IPS-20b (cell line): ENCODE measurements around the gene ACAP3.
"Not testable (repeated sequence)": the region's sequence is repeated elsewhere in the genome, so short reads cannot be mapped to it uniquely, and the experiment has no call there.

ENCODE experiments used
- H3K27ac ChIP-seq: one replicate; pipeline ENCODE4 v1.5.1; 2013; ENCODE audit warnings: low read length
- H3K27me3 ChIP-seq: 2 replicates; pipeline ENCODE4 v1.6.1; 2013; ENCODE audit warnings: mild to moderate bottlenecking, low read length, inconsistent platforms; ENCODE audit not compliant: insufficient read depth
- H3K36me3 ChIP-seq: 2 replicates; pipeline ENCODE4 v1.6.1; 2013; ENCODE audit warnings: low read depth, mild to moderate bottlenecking, inconsistent platforms, low read length, moderate library complexity; ENCODE audit not compliant: insufficient read depth
- H3K4me1 ChIP-seq: 2 replicates; pipeline ENCODE4 v1.6.1; 2013; ENCODE audit warnings: mild to moderate bottlenecking, control low read depth, inconsistent platforms, low read length, moderate library complexity; ENCODE audit not compliant: insufficient read depth
- H3K4me3 ChIP-seq: 2 replicates; pipeline ENCODE4 v1.5.1; 2013; ENCODE audit warnings: mild to moderate bottlenecking, low read length, inconsistent platforms
- H3K9ac ChIP-seq: 2 replicates; pipeline ENCODE4 v1.6.1; 2013; ENCODE audit warnings: low read depth, mild to moderate bottlenecking, inconsistent platforms, low read length, moderate library complexity
- H3K9me3 ChIP-seq: 2 replicates; pipeline ENCODE4 v1.6.1; 2013; ENCODE audit warnings: mild to moderate bottlenecking, low read depth, low read length, inconsistent platforms; ENCODE audit not compliant: insufficient read depth

ACAP3 gene

GRCh38 chr1:1317420-1317819 lies 9.7 kb upstream of the ACAP3 start:
- no peak overlapping the region for H3K4me3 ChIP-seq
- H3K27me3 ChIP-seq: no peaks in the 10 kb centered on the region
- H3K36me3 ChIP-seq: peaks cover 59% of the 10 kb centered on the region
- no peaks in the 10 kb centered on the region for H3K9me3 ChIP-seq
- no peak overlapping the region for H3K9ac ChIP-seq
- no peak overlapping the region for H3K27ac ChIP-seq
- H3K4me1 ChIP-seq: peaks cover 7% of the 10 kb centered on the region

GRCh38 chr1:1316199-1316598 lies 8.5 kb upstream of the ACAP3 start:
- peaks cover 66% of the 10 kb centered on the region for H3K36me3 ChIP-seq
- H3K4me1 ChIP-seq, H3K27ac ChIP-seq, H3K4me3 ChIP-seq, H3K9me3 ChIP-seq, H3K9ac ChIP-seq, H3K27me3 ChIP-seq: not testable (repeated sequence)

GRCh38 chr1:1315435-1315954 lies 7.8 kb upstream of the ACAP3 start:
- Histone ChIP-seq H3K4me3 (peak overlapping the region; percentile 38; the same call in 1 of the 2 replicates), H3K9me3 (no peaks in the 10 kb centered on the region), H3K9ac (peak overlapping the region; percentile 79; the same call in 1 of the 2 replicates), H3K4me1 (peaks cover 7% of the 10 kb centered on the region), H3K27me3 (no peaks in the 10 kb centered on the region), H3K27ac (no peak overlapping the region), H3K36me3 (peaks cover 70% of the 10 kb centered on the region)

GRCh38 chr1:1314678-1315335 lies 7.1 kb upstream of the ACAP3 start:
- no peaks in the 10 kb centered on the region for H3K27me3 ChIP-seq
- H3K4me3 ChIP-seq: peak overlapping the region; percentile 33; the same call in 1 of the 2 replicates
- no peak overlapping the region for H3K27ac ChIP-seq
- H3K9ac ChIP-seq: peak overlapping the region; percentile 79; the same call in 1 of the 2 replicates
- peaks cover 70% of the 10 kb centered on the region for H3K36me3 ChIP-seq
- H3K9me3 ChIP-seq: no peaks in the 10 kb centered on the region
- H3K4me1 ChIP-seq: peaks cover 11% of the 10 kb centered on the region

- Histone ChIP-seq H3K9me3 (no peaks in the 10 kb centered on the region), H3K4me3 (no peak overlapping the region), H3K36me3 (peaks cover 64% of the 10 kb centered on the region)
These were observed 6.5 kb upstream of the ACAP3 start for GRCh38 chr1:1314237-1314586.

GRCh38 chr1:1313500-1314236 lies 5.9 kb upstream of the ACAP3 start:
- Histone ChIP-seq H3K27ac (no peak overlapping the region), H3K36me3 (peaks cover 59% of the 10 kb centered on the region), H3K4me3 (no peak overlapping the region)

More at GRCh38 chr1:1314237-1314586, 6.5 kb upstream of the ACAP3 start:
- Histone ChIP-seq H3K27ac (no peak overlapping the region), H3K27me3 (no peaks in the 10 kb centered on the region), H3K4me1 (peaks cover 11% of the 10 kb centered on the region), H3K9ac (no peak overlapping the region)

GRCh38 chr1:1312450-1313314 lies 5.0 kb upstream of the ACAP3 start:
- no peaks in the 10 kb centered on the region for H3K27me3 ChIP-seq
- no peak overlapping the region for H3K4me3 ChIP-seq
- H3K36me3 ChIP-seq: peaks cover 52% of the 10 kb centered on the region
- no peak overlapping the region for H3K9ac ChIP-seq
- no peak overlapping the region for H3K27ac ChIP-seq
- no peaks in the 10 kb centered on the region for H3K9me3 ChIP-seq
- H3K4me1 ChIP-seq: peaks cover 11% of the 10 kb centered on the region

More at GRCh38 chr1:1313500-1314236, 5.9 kb upstream of the ACAP3 start:
- Histone ChIP-seq H3K27me3 (no peaks in the 10 kb centered on the region), H3K9ac (no peak overlapping the region), H3K9me3 (no peaks in the 10 kb centered on the region), H3K4me1 (peaks cover 11% of the 10 kb centered on the region)

- Histone ChIP-seq H3K27me3 (peaks cover 8% of the 10 kb centered on the region; the same call in 1 of the 2 replicates), H3K27ac (no peak overlapping the region), H3K4me1 (peaks cover 14% of the 10 kb centered on the region), H3K9me3 (no peaks in the 10 kb centered on the region), H3K9ac (no peak overlapping the region), H3K36me3 (peaks cover 46% of the 10 kb centered on the region), H3K4me3 (no peak overlapping the region)
These were observed 3.7 kb upstream of the ACAP3 start for GRCh38 chr1:1311107-1312104.

- Histone ChIP-seq H3K36me3 (peaks cover 46% of the 10 kb centered on the region), H3K27ac (no peak overlapping the region), H3K4me3 (no peak overlapping the region), H3K9me3 (no peaks in the 10 kb centered on the region), H3K27me3 (peaks cover 8% of the 10 kb centered on the region; the same call in 1 of the 2 replicates), H3K4me1 (peaks cover 10% of the 10 kb centered on the region), H3K9ac (no peak overlapping the region)
These were observed 2.8 kb upstream of the ACAP3 start for GRCh38 chr1:1310476-1311053.

- Histone ChIP-seq H3K9ac (no peak overlapping the region), H3K4me1 (peaks cover 11% of the 10 kb centered on the region), H3K27me3 (peaks cover 8% of the 10 kb centered on the region; the same call in 1 of the 2 replicates), H3K27ac (no peak overlapping the region), H3K4me3 (peak overlapping the region; percentile 69; the same call in 1 of the 2 replicates), H3K9me3 (no peaks in the 10 kb centered on the region), H3K36me3 (peaks cover 45% of the 10 kb centered on the region)
These were observed 2.3 kb upstream of the ACAP3 start for GRCh38 chr1:1310109-1310385.
